WTC11 (cell line): ENCODE data around the gene CD2. TPM values are rescaled to one million over a fixed set of nuclear protein-coding genes. Genes with fewer than 3 reads are reported as not detected.

ENCODE experiments used
- ATAC-seq: fragments of 200-7000 bp; cut with Tn5 transposase; 2 replicates; pipeline ENCODE4 v1.10.0; 2021; ENCODE audit warnings: mild to moderate bottlenecking, moderate library complexity
- CTCF ChIA-PET: fragments of 300-600 bp; sonication (Branson Sonifier 250); formaldehyde crosslinking; loops from one replicate; lab custom pipeline; 2021; ENCODE audit warnings: antibody characterized with exemption; lab: Charles Lee
- POLR2A ChIA-PET: fragments of 350-600 bp; sonication (Branson Sonifier 250); formaldehyde crosslinking; loops from one replicate; lab custom pipeline; 2021; ENCODE audit warnings: antibody characterized with exemption; lab: Charles Lee
- DNase-seq: peaks from one replicate; pipeline ENCODE4 v3.0.0; 2021; ENCODE audit warnings: low spot score
- H3K27ac Mint-ChIP-seq: 2 replicates; pipeline ENCODE4 v1.8.0; 2021; ENCODE audit warnings: mixed read lengths
- H3K27me3 Mint-ChIP-seq: 2 replicates; pipeline ENCODE4 v1.8.0; 2021; ENCODE audit warnings: low read depth, mild to moderate bottlenecking, moderate library complexity, mixed read lengths
- H3K36me3 Mint-ChIP-seq: 2 replicates; pipeline ENCODE4 v1.8.0; 2021; ENCODE audit warnings: mixed read lengths
- H3K4me1 Mint-ChIP-seq: 2 replicates; pipeline ENCODE4 v1.8.0; 2022; ENCODE audit warnings: mixed read lengths
- H3K4me3 Mint-ChIP-seq: 2 replicates; pipeline ENCODE4 v1.8.0; 2021; ENCODE audit warnings: mild to moderate bottlenecking, moderate library complexity, mixed read lengths
- H3K9me3 Mint-ChIP-seq: 2 replicates; pipeline ENCODE4 v1.8.0; 2021; ENCODE audit warnings: mixed read lengths
- ATF1 ChIP-seq: sonication (generic); formaldehyde crosslinking; IDR thresholded peaks from 2 replicates; pipeline ENCODE4 v1.8.1; 2023; ENCODE audit warnings: mild to moderate bottlenecking, moderate library complexity, missing genetic modification reagents
- CBFB ChIP-seq: sonication (generic); formaldehyde crosslinking; IDR thresholded peaks from 2 replicates; pipeline ENCODE4 v1.8.1; 2022; ENCODE audit warnings: mild to moderate bottlenecking, low read depth, missing genetic modification reagents
- CREM ChIP-seq: sonication (generic); formaldehyde crosslinking; IDR thresholded peaks from 2 replicates; pipeline ENCODE4 v1.8.1; 2022; ENCODE audit warnings: mild to moderate bottlenecking, missing genetic modification reagents, moderate library complexity
- ELF4 ChIP-seq: sonication (generic); formaldehyde crosslinking; IDR thresholded peaks from 2 replicates; pipeline ENCODE4 v1.8.1; 2022; ENCODE audit warnings: low read depth, mild to moderate bottlenecking, moderate library complexity, missing genetic modification reagents
- ETV6 ChIP-seq: sonication (generic); formaldehyde crosslinking; IDR thresholded peaks from 2 replicates; pipeline ENCODE4 v1.8.1; 2022; ENCODE audit warnings: mild to moderate bottlenecking, missing genetic modification reagents
- FOXK1 ChIP-seq: sonication (generic); formaldehyde crosslinking; IDR thresholded peaks from 2 replicates; pipeline ENCODE4 v1.8.0; 2022; ENCODE audit warnings: mild to moderate bottlenecking, moderate library complexity, missing genetic modification reagents
- GABPB1 ChIP-seq: sonication (generic); formaldehyde crosslinking; IDR thresholded peaks from 2 replicates; pipeline ENCODE4 v1.8.1; 2023; ENCODE audit warnings: mild to moderate bottlenecking, missing genetic modification reagents
- JAZF1 ChIP-seq: fragments of 250-450 bp; sonication (Bioruptor Pico); IDR thresholded peaks from 2 replicates; pipeline ENCODE4 v1.9.0; 2021; ENCODE audit warnings: moderate library complexity, mild to moderate bottlenecking, inconsistent platforms
- NR1H2 ChIP-seq: sonication (generic); formaldehyde crosslinking; IDR thresholded peaks from 2 replicates; pipeline ENCODE4 v1.9.0; 2021; ENCODE audit warnings: mild to moderate bottlenecking, moderate library complexity, missing genetic modification reagents
- SP1 ChIP-seq: sonication (generic); formaldehyde crosslinking; conservative IDR thresholded peaks from 2 replicates; pipeline ENCODE4 v1.8.1; 2022; ENCODE audit warnings: missing genetic modification reagents
- ZNF232 ChIP-seq: sonication (generic); formaldehyde crosslinking; IDR thresholded peaks from 2 replicates; pipeline ENCODE4 v1.8.0; 2022; ENCODE audit warnings: mild to moderate bottlenecking, missing genetic modification reagents
- ZNF263 ChIP-seq: sonication (generic); formaldehyde crosslinking; IDR thresholded peaks from 2 replicates; pipeline ENCODE4 v1.8.1; 2022; ENCODE audit warnings: low read depth, mild to moderate bottlenecking, moderate library complexity, missing genetic modification reagents
- ZNF671 ChIP-seq: fragments of 250-450 bp; sonication (Bioruptor Pico); IDR thresholded peaks from 2 replicates; pipeline ENCODE4 v1.8.0; 2021; ENCODE audit warnings: mild to moderate bottlenecking
- total RNA-seq: library from RNA; stranded (reverse); gene quantifications from 3 replicates; pipeline ENCODE4 v1.2.3, GENCODE V29; 2021
- TF ChIP-seq, protein P1 (sequence below): sonication (generic); formaldehyde crosslinking; IDR thresholded peaks from 2 replicates; pipeline ENCODE4 v1.8.0; 2022; ENCODE audit warnings: mild to moderate bottlenecking, missing genetic modification reagents
- TF ChIP-seq, protein P2 (sequence below): fragments of 250-450 bp; sonication (Bioruptor Pico); IDR thresholded peaks from 2 replicates; pipeline ENCODE4 v1.8.0; 2021; ENCODE audit warnings: mild to moderate bottlenecking
- TF ChIP-seq, protein P3 (sequence below): sonication (generic); formaldehyde crosslinking; IDR thresholded peaks from 2 replicates; pipeline ENCODE4 v1.8.0; 2023; ENCODE audit warnings: missing genetic modification reagents
- TF ChIP-seq, protein P4 (sequence below): sonication (generic); formaldehyde crosslinking; IDR thresholded peaks from 2 replicates; pipeline ENCODE4 v1.8.1; 2022; ENCODE audit warnings: low read depth, mild to moderate bottlenecking, moderate library complexity, missing genetic modification reagents, borderline replicate concordance
- TF ChIP-seq, protein P5 (sequence below): sonication (generic); formaldehyde crosslinking; IDR thresholded peaks from 2 replicates; pipeline ENCODE4 v1.8.1; 2023; ENCODE audit warnings: mild to moderate bottlenecking, missing genetic modification reagents
- TF ChIP-seq, protein P6 (sequence below): fragments of 250-450 bp; sonication (Bioruptor Pico); IDR thresholded peaks from 2 replicates; pipeline ENCODE4 v2.1.2; 2022; ENCODE audit warnings: mild to moderate bottlenecking, moderate library complexity
- TF ChIP-seq, protein P7 (sequence below): sonication (generic); formaldehyde crosslinking; IDR thresholded peaks from 2 replicates; pipeline ENCODE4 v1.8.0; 2022; ENCODE audit warnings: missing genetic modification reagents
- TF ChIP-seq, protein P8 (sequence below): fragments of 250-450 bp; sonication (Bioruptor Pico); IDR thresholded peaks from 2 replicates; pipeline ENCODE4 v1.9.0; 2021; ENCODE audit warnings: mild to moderate bottlenecking

CD2 gene
- total RNA-seq, 1 experiment from 2014 or later = 0.13 TPM

DNA sequence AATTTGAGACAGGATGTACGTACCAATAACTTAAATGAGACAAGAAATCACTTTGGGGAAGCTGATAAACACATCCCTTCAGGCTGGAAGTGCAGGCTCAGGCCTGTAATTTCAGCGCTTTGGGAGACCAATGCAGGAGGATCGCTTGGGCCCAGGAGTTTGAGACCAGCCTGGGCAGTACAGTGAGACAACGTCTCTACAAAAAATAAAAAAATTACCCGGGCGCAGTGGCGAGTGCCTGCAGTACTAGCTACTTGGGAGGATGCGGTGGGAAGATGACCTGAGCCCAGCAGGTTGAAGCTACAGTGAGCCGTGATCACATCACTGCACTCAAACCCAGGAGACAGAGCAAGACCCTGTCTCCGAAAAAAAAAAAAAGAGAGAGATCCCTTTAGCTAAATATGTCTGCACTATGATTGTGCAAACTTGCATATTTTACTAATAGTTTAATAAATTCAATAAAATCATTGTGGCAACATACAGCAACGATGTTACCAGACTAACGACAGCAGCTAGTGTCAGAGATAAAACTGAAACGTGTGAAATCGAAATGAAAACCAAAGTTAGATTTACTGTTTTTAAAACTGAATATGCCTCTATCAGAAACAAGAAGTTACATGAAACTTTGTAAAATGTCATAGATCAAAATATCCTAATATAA lies 54.7 kb downstream of the CD2 start (continued):
- no peak for TF ChIP-seq NR1H2 (CRISPR knock-in tag)
- no peak for TF ChIP-seq ZNF671 (CRISPR knock-in tag)
- TF ChIP-seq JAZF1 (CRISPR knock-in tag) = no peak
- TF ChIP-seq, protein P1, sequence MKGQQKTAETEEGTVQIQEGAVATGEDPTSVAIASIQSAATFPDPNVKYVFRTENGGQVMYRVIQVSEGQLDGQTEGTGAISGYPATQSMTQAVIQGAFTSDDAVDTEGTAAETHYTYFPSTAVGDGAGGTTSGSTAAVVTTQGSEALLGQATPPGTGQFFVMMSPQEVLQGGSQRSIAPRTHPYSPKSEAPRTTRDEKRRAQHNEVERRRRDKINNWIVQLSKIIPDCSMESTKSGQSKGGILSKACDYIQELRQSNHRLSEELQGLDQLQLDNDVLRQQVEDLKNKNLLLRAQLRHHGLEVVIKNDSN (CRISPR knock-in tag) = no peak

DNA sequence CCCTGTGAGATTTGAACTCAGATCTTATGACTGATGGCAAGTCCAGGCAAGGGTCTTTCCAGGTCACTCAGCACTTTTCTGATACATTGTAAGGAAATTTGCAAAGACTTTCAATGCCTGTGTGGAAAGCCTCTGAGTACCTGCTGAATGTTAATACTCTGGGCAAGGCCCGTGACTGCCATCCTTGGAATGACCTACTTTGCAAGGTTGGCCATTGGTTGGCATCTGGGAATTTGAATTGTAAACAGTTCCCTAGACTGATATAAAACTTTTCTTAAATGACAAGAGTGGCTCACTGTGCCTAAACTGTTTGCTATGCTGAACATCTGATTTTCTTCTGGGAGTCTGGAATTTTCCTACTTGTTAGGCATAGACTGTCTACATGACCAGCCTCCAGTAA lies 57.1 kb downstream of the CD2 start:
- ATAC-seq (no peak), DNase-seq (no peak)
- CTCF ChIA-PET = no interaction called here
- Mint-ChIP-seq H3K9me3 (peaks cover 14% of the 10 kb centered on the region), H3K27ac (no peak overlapping the region), H3K4me1 (peaks cover 22% of the 10 kb centered on the region), H3K4me3 (no peak overlapping the region), H3K36me3 (peaks cover 6% of the 10 kb centered on the region; the same call in 1 of the 2 replicates), H3K27me3 (peaks cover 4% of the 10 kb centered on the region; the same call in 1 of the 2 replicates)
- POLR2A ChIA-PET = no interaction called here
- TF ChIP-seq ATF1 (CRISPR knock-in tag) (no peak), CBFB (CRISPR knock-in tag) (no peak), SP1 (CRISPR knock-in tag) (no peak), ETV6 (no peak), ELF4 (CRISPR knock-in tag) (no peak), ZNF263 (CRISPR knock-in tag) (no peak)
- TF ChIP-seq, protein P2, sequence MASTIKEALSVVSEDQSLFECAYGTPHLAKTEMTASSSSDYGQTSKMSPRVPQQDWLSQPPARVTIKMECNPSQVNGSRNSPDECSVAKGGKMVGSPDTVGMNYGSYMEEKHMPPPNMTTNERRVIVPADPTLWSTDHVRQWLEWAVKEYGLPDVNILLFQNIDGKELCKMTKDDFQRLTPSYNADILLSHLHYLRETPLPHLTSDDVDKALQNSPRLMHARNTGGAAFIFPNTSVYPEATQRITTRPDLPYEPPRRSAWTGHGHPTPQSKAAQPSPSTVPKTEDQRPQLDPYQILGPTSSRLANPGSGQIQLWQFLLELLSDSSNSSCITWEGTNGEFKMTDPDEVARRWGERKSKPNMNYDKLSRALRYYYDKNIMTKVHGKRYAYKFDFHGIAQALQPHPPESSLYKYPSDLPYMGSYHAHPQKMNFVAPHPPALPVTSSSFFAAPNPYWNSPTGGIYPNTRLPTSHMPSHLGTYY = no peak

DNA sequence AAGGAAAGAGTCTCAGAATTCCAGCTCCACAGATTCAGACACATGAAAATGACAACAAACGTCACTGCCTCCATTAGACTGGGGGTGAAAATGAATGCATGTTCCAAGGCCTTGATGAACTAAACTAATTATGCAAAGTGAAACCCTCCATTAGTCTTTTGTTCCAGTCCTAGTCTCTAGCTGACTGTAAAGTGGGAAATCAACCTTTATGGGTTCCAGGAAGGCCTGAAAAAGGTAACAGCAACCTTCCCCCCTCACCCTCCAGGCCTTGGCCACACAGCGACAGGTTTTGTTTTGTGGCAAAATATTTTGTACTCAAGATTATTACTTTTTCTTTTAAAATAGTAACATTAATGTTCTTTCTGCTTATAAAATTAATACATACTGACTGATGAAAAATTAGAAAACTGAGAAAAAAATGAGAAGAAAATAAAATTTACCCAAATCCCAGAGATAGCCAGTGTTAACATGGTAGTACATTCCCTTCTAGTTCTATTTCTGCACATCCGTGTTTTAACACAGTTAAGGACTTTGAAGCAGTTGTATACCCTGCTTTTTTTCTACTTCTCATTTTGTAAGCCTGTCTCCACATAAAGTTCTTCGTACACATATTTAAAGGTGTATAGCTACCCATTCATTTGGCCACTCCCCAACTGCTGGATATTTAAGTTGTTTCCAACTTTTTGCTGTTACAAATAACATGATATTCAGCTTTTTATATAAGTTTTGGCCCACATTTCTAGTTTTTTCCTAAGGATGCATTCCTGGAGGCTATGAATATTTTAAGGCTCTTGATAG lies 60.9 kb downstream of the CD2 start:
- Mint-ChIP-seq H3K4me3 (no peak overlapping the region), H3K9me3 (peaks cover 21% of the 10 kb centered on the region), H3K27me3 (peaks cover 4% of the 10 kb centered on the region; the same call in 1 of the 2 replicates), H3K36me3 (peaks cover 6% of the 10 kb centered on the region; the same call in 1 of the 2 replicates), H3K4me1 (peaks cover 9% of the 10 kb centered on the region; the same call in 1 of the 2 replicates), H3K27ac (no peak overlapping the region)
- ATAC-seq (no peak), DNase-seq (no peak)
- ChIA-PET POLR2A (no interaction called here), CTCF (interaction anchor here (1.4 to 2.1 kb wide), 2 partner anchors 78 to 120 kb away, joined by 4 to 8 read pairs; no protein-coding TSS in a partner anchor)
- TF ChIP-seq, protein P3, sequence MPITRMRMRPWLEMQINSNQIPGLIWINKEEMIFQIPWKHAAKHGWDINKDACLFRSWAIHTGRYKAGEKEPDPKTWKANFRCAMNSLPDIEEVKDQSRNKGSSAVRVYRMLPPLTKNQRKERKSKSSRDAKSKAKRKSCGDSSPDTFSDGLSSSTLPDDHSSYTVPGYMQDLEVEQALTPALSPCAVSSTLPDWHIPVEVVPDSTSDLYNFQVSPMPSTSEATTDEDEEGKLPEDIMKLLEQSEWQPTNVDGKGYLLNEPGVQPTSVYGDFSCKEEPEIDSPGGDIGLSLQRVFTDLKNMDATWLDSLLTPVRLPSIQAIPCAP (CRISPR knock-in tag) = no peak
- TF ChIP-seq CREM (CRISPR knock-in tag) (no peak), ZNF232 (no peak), FOXK1 (CRISPR knock-in tag) (no peak), GABPB1 (CRISPR knock-in tag) (no peak)
- TF ChIP-seq, protein P4, sequence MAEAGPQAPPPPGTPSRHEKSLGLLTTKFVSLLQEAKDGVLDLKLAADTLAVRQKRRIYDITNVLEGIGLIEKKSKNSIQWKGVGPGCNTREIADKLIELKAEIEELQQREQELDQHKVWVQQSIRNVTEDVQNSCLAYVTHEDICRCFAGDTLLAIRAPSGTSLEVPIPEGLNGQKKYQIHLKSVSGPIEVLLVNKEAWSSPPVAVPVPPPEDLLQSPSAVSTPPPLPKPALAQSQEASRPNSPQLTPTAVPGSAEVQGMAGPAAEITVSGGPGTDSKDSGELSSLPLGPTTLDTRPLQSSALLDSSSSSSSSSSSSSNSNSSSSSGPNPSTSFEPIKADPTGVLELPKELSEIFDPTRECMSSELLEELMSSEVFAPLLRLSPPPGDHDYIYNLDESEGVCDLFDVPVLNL = no peak
- TF ChIP-seq, protein P5, sequence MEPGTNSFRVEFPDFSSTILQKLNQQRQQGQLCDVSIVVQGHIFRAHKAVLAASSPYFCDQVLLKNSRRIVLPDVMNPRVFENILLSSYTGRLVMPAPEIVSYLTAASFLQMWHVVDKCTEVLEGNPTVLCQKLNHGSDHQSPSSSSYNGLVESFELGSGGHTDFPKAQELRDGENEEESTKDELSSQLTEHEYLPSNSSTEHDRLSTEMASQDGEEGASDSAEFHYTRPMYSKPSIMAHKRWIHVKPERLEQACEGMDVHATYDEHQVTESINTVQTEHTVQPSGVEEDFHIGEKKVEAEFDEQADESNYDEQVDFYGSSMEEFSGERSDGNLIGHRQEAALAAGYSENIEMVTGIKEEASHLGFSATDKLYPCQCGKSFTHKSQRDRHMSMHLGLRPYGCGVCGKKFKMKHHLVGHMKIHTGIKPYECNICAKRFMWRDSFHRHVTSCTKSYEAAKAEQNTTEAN (CRISPR knock-in tag) = no peak
- TF ChIP-seq, protein P6, sequence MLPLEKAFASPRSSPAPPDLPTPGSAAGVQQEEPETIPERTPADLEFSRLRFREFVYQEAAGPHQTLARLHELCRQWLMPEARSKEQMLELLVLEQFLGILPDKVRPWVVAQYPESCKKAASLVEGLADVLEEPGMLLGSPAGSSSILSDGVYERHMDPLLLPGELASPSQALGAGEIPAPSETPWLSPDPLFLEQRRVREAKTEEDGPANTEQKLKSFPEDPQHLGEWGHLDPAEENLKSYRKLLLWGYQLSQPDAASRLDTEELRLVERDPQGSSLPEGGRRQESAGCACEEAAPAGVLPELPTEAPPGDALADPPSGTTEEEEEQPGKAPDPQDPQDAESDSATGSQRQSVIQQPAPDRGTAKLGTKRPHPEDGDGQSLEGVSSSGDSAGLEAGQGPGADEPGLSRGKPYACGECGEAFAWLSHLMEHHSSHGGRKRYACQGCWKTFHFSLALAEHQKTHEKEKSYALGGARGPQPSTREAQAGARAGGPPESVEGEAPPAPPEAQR (CRISPR knock-in tag) = no peak
- TF ChIP-seq, protein P7, sequence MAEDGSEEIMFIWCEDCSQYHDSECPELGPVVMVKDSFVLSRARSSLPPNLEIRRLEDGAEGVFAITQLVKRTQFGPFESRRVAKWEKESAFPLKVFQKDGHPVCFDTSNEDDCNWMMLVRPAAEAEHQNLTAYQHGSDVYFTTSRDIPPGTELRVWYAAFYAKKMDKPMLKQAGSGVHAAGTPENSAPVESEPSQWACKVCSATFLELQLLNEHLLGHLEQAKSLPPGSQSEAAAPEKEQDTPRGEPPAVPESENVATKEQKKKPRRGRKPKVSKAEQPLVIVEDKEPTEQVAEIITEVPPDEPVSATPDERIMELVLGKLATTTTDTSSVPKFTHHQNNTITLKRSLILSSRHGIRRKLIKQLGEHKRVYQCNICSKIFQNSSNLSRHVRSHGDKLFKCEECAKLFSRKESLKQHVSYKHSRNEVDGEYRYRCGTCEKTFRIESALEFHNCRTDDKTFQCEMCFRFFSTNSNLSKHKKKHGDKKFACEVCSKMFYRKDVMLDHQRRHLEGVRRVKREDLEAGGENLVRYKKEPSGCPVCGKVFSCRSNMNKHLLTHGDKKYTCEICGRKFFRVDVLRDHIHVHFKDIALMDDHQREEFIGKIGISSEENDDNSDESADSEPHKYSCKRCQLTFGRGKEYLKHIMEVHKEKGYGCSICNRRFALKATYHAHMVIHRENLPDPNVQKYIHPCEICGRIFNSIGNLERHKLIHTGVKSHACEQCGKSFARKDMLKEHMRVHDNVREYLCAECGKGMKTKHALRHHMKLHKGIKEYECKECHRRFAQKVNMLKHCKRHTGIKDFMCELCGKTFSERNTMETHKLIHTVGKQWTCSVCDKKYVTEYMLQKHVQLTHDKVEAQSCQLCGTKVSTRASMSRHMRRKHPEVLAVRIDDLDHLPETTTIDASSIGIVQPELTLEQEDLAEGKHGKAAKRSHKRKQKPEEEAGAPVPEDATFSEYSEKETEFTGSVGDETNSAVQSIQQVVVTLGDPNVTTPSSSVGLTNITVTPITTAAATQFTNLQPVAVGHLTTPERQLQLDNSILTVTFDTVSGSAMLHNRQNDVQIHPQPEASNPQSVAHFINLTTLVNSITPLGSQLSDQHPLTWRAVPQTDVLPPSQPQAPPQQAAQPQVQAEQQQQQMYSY (CRISPR knock-in tag) = no peak
- TF ChIP-seq, protein P8, sequence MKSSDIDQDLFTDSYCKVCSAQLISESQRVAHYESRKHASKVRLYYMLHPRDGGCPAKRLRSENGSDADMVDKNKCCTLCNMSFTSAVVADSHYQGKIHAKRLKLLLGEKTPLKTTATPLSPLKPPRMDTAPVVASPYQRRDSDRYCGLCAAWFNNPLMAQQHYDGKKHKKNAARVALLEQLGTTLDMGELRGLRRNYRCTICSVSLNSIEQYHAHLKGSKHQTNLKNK (CRISPR knock-in tag) = no peak
